Stimulated activated memory B cell treated with anti-CD40 and anti-IgM and Interleukin-4, amounts not matched to agents 10 μg/mL and 1 μg/mL and 100 μg/mL, for 72 hours (primary cell): ENCODE results near the gene ZNF808.
"Not testable (repeated sequence)": the region's sequence is repeated elsewhere in the genome, so short reads cannot be mapped to it uniquely, and the experiment has no call there.

Experiments used
- ATAC-seq: fragments of 150-1000 bp; cut with Tn5 transposase; 2 replicates; pipeline ENCODE4 v1.10.0; 2021
- H3K27ac Mint-ChIP-seq: one replicate; pipeline ENCODE4 v1.8.0; 2022; ENCODE audit warnings: mild to moderate bottlenecking, mixed read lengths
- H3K27me3 Mint-ChIP-seq: one replicate; pipeline ENCODE4 v1.8.0; 2022; ENCODE audit warnings: mixed read lengths
- H3K36me3 Mint-ChIP-seq: one replicate; pipeline ENCODE4 v1.8.0; 2022; ENCODE audit warnings: mixed read lengths
- H3K4me1 Mint-ChIP-seq: one replicate; pipeline ENCODE4 v1.8.0; 2022; ENCODE audit warnings: mixed read lengths
- H3K4me3 Mint-ChIP-seq: one replicate; pipeline ENCODE4 v1.8.0; 2022; ENCODE audit warnings: mild to moderate bottlenecking, moderate library complexity, mixed read lengths
- H3K9me3 Mint-ChIP-seq: one replicate; pipeline ENCODE4 v1.8.0; 2022; ENCODE audit warnings: mixed read lengths

Gene ZNF808

GRCh38 chr19:52558732-52559445 is 31.4 kb downstream of the ZNF808 start:
- H3K27ac Mint-ChIP-seq, ATAC-seq, H3K27me3 Mint-ChIP-seq, H3K4me1 Mint-ChIP-seq, H3K4me3 Mint-ChIP-seq: not testable (repeated sequence)
- Mint-ChIP-seq H3K9me3 (peaks cover 43% of the 10 kb centered on the region), H3K36me3 (peaks cover 90% of the 10 kb centered on the region)

- Mint-ChIP-seq H3K36me3 (peaks cover 87% of the 10 kb centered on the region), H3K9me3 (peaks cover 31% of the 10 kb centered on the region)
- H3K27ac Mint-ChIP-seq, ATAC-seq, H3K27me3 Mint-ChIP-seq, H3K4me3 Mint-ChIP-seq, H3K4me1 Mint-ChIP-seq: not testable (repeated sequence)
Measured at GRCh38 chr19:52561611-52562010, 34.1 kb downstream of the ZNF808 start.

GRCh38 chr19:52566121-52566520 is 38.7 kb downstream of the ZNF808 start:
- H3K9me3 Mint-ChIP-seq: peaks cover 18% of the 10 kb centered on the region
- ATAC-seq: no peak
- H3K36me3 Mint-ChIP-seq: peaks cover 52% of the 10 kb centered on the region
- H3K4me1 Mint-ChIP-seq: peaks cover 15% of the 10 kb centered on the region
- H3K4me3 Mint-ChIP-seq: no peak overlapping the region
- H3K27ac Mint-ChIP-seq: no peak overlapping the region
- no peaks in the 10 kb centered on the region for H3K27me3 Mint-ChIP-seq

GRCh38 chr19:52566588-52566987 is 39.1 kb downstream of the ZNF808 start:
- Mint-ChIP-seq H3K27ac (no peak overlapping the region), H3K9me3 (peaks cover 18% of the 10 kb centered on the region), H3K4me1 (peaks cover 19% of the 10 kb centered on the region), H3K4me3 (no peak overlapping the region), H3K36me3 (peaks cover 52% of the 10 kb centered on the region), H3K27me3 (no peaks in the 10 kb centered on the region)
- no peak for ATAC-seq

- Mint-ChIP-seq H3K27me3 (no peaks in the 10 kb centered on the region), H3K4me3 (no peak overlapping the region), H3K36me3 (peaks cover 48% of the 10 kb centered on the region), H3K27ac (no peak overlapping the region), H3K9me3 (peaks cover 15% of the 10 kb centered on the region), H3K4me1 (peaks cover 22% of the 10 kb centered on the region)
- ATAC-seq: no peak
Measured at GRCh38 chr19:52567921-52568320, 40.5 kb downstream of the ZNF808 start.

- not testable (repeated sequence) for H3K27me3 Mint-ChIP-seq
- peak; percentile 10 for ATAC-seq
- Mint-ChIP-seq H3K9me3 (peaks cover 13% of the 10 kb centered on the region), H3K4me1 (peaks cover 22% of the 10 kb centered on the region), H3K36me3 (peaks cover 48% of the 10 kb centered on the region), H3K4me3 (peak overlapping the region; percentile 90), H3K27ac (peak overlapping the region; percentile 93)
Measured at GRCh38 chr19:52569638-52569999, 42.2 kb downstream of the ZNF808 start.

- ATAC-seq: peak; percentile 100
- peaks cover 12% of the 10 kb centered on the region for H3K9me3 Mint-ChIP-seq
- peak within 1 kb of the TSS; percentile 90 for H3K4me3 Mint-ChIP-seq
- no peaks in the 10 kb centered on the region for H3K27me3 Mint-ChIP-seq
- peaks cover 22% of the 10 kb centered on the region for H3K4me1 Mint-ChIP-seq
- H3K27ac Mint-ChIP-seq: peak within 1 kb of the TSS; percentile 93
- H3K36me3 Mint-ChIP-seq: peaks cover 50% of the 10 kb centered on the region
Measured at GRCh38 chr19:52570000-52570861, 42.8 kb downstream of the ZNF808 start, which contains the start of gene ZNF701. TSS of gene ZNF701 (plus strand) at chr19:52570287. CDS start at chr19:52574148, 3,861 bp downstream.

- H3K36me3 Mint-ChIP-seq: peaks cover 80% of the 10 kb centered on the region
- ATAC-seq: no peak
- H3K9me3 Mint-ChIP-seq: peaks cover 20% of the 10 kb centered on the region
- no peaks in the 10 kb centered on the region for H3K27me3 Mint-ChIP-seq
- no peak overlapping the region for H3K27ac Mint-ChIP-seq
- no peak overlapping the region for H3K4me3 Mint-ChIP-seq
- H3K4me1 Mint-ChIP-seq: no peaks in the 10 kb centered on the region
Measured at GRCh38 chr19:52584736-52585440, 57.4 kb downstream of the ZNF808 start.

GRCh38 chr19:52585604-52586003 is 58.1 kb downstream of the ZNF808 start:
- H3K27me3 Mint-ChIP-seq: no peaks in the 10 kb centered on the region
- peaks cover 82% of the 10 kb centered on the region for H3K36me3 Mint-ChIP-seq
- ATAC-seq: no peak
- no peak overlapping the region for H3K27ac Mint-ChIP-seq
- no peak overlapping the region for H3K4me3 Mint-ChIP-seq
- peaks cover 20% of the 10 kb centered on the region for H3K9me3 Mint-ChIP-seq
- no peaks in the 10 kb centered on the region for H3K4me1 Mint-ChIP-seq

GRCh38 chr19:52590728-52591127 is 63.3 kb downstream of the ZNF808 start:
- Mint-ChIP-seq H3K4me3 (no peak overlapping the region), H3K4me1 (no peaks in the 10 kb centered on the region), H3K27ac (no peak overlapping the region), H3K27me3 (no peaks in the 10 kb centered on the region), H3K36me3 (peaks cover 76% of the 10 kb centered on the region), H3K9me3 (peaks cover 4% of the 10 kb centered on the region)
- no peak for ATAC-seq

GRCh38 chr19:52592301-52592700 is 64.8 kb downstream of the ZNF808 start:
- Mint-ChIP-seq H3K27ac (no peak overlapping the region), H3K9me3 (peaks cover 11% of the 10 kb centered on the region), H3K4me3 (no peak overlapping the region), H3K36me3 (peaks cover 77% of the 10 kb centered on the region), H3K27me3 (no peaks in the 10 kb centered on the region), H3K4me1 (no peaks in the 10 kb centered on the region)
- ATAC-seq: no peak

GRCh38 chr19:52593441-52593840 is 66.0 kb downstream of the ZNF808 start:
- not testable (repeated sequence) for H3K4me1 Mint-ChIP-seq, ATAC-seq

GRCh38 chr19:52599241-52599640 is 71.8 kb downstream of the ZNF808 start:
- H3K27me3 Mint-ChIP-seq: no peaks in the 10 kb centered on the region
- ATAC-seq: no peak
- H3K9me3 Mint-ChIP-seq: peaks cover 12% of the 10 kb centered on the region
- peaks cover 47% of the 10 kb centered on the region for H3K36me3 Mint-ChIP-seq
- no peak overlapping the region for H3K27ac Mint-ChIP-seq
- no peak overlapping the region for H3K4me3 Mint-ChIP-seq
- H3K4me1 Mint-ChIP-seq: peaks cover 13% of the 10 kb centered on the region

More at GRCh38 chr19:52593441-52593840, 66.0 kb downstream of the ZNF808 start:
- not testable (repeated sequence) for H3K27me3 Mint-ChIP-seq, H3K4me3 Mint-ChIP-seq, H3K27ac Mint-ChIP-seq
- peaks cover 75% of the 10 kb centered on the region for H3K36me3 Mint-ChIP-seq
- peaks cover 12% of the 10 kb centered on the region for H3K9me3 Mint-ChIP-seq

GRCh38 chr19:52600639-52601024 is 73.2 kb downstream of the ZNF808 start:
- peak overlapping the region; percentile 66 for H3K27ac Mint-ChIP-seq
- H3K36me3 Mint-ChIP-seq: peaks cover 49% of the 10 kb centered on the region
- peak; percentile 59 for ATAC-seq

More at GRCh38 chr19:52600639-52601024, 73.2 kb downstream of the ZNF808 start:
- Mint-ChIP-seq H3K4me3 (peak overlapping the region; percentile 90), H3K27me3 (no peaks in the 10 kb centered on the region), H3K9me3 (peaks cover 13% of the 10 kb centered on the region), H3K4me1 (peaks cover 13% of the 10 kb centered on the region)
